Prostate gland (tissue), 2 donors: ENCODE measurements around the gene AHNAK.

Source experiments
- POLR2A ChIP-seq: fragments of 450-650 bp; IDR thresholded peaks from one replicate; pipeline ENCODE4 v1.6.1; 2016; ENCODE audit warnings: antibody characterized with exemption, mild to moderate bottlenecking
- POLR2AphosphoS5 ChIP-seq: sonication (generic); formaldehyde crosslinking; IDR thresholded peaks from one replicate; pipeline ENCODE4 v1.6.1; 2017; ENCODE audit warnings: antibody characterized with exemption
- TF ChIP-seq, protein P1 (sequence below), 4 experiments: fragments of 200-600 bp in 2 of 4; fragments of 450-650 bp in 2 of 4; sonication (generic) in 2 of 4; IDR thresholded peaks; 1 replicate in 3 of 4; 2 replicates in 1 of 4; pipeline ENCODE4 v1.5.1; 2016 to 2019; ENCODE audit warnings: antibody characterized with exemption in 4 of 4, mild to moderate bottlenecking in 2 of 4, moderate library complexity in 2 of 4

DNA sequence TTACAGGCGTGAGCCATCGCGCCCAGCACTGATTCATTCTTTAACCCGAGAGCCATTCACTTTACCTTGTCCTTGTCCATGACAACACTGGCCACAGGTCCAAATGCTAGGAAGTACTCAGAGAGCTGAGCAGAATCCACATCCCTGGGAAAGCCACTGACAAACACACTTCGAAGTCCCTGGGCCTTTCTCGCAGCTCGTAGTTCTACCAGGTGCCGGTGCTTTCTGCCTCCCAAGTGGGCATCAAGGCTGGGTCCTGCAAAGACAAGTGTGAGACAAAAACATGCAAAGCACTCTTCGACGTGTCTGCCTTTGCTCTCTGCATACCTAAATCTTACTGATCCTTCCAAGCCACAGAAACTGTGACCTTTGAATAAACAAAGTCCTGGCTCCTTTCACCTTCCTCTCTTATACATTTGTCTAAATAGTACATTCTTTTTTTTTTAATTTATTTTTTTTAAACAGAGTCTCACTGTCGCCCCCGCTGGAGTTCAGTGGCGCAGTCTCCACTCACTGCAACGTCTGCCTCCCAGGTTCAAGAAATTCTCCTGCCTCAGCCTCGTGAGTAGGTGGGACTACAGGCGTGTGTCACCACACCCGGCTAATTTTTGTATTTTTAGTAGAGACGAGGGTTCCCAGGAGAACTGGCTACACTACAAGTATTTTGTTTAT, 42.5 kb upstream of the AHNAK start:
- TF ChIP-seq POLR2AphosphoS5: no peak
- TF ChIP-seq, protein P1, sequence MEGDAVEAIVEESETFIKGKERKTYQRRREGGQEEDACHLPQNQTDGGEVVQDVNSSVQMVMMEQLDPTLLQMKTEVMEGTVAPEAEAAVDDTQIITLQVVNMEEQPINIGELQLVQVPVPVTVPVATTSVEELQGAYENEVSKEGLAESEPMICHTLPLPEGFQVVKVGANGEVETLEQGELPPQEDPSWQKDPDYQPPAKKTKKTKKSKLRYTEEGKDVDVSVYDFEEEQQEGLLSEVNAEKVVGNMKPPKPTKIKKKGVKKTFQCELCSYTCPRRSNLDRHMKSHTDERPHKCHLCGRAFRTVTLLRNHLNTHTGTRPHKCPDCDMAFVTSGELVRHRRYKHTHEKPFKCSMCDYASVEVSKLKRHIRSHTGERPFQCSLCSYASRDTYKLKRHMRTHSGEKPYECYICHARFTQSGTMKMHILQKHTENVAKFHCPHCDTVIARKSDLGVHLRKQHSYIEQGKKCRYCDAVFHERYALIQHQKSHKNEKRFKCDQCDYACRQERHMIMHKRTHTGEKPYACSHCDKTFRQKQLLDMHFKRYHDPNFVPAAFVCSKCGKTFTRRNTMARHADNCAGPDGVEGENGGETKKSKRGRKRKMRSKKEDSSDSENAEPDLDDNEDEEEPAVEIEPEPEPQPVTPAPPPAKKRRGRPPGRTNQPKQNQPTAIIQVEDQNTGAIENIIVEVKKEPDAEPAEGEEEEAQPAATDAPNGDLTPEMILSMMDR (IDR thresholded peaks at IDR 0.05): no peak
- TF ChIP-seq POLR2A: no peak
